GM19397 (cell line): ENCODE results near the gene METTL22.

Experiments used
- ATAC-seq: cut with Tn5 transposase; IDR thresholded peaks from one replicate; pipeline ENCODE4 v1.9.1; 2021; ENCODE audit warnings: mild to moderate bottlenecking, moderate library complexity; ENCODE audit not compliant: unreplicated experiment

Gene METTL22

GRCh38 chr16:8591451-8591850 is 30.0 kb upstream of the METTL22 start:
- ATAC-seq = no peak

GRCh38 chr16:8594149-8594666 is 27.3 kb upstream of the METTL22 start:
- ATAC-seq = no peak

- no peak for ATAC-seq
Observed at GRCh38 chr16:8595783-8596182, 25.7 kb upstream of the METTL22 start.

GRCh38 chr16:8596581-8596980 is 24.9 kb upstream of the METTL22 start:
- ATAC-seq = no peak

- no peak for ATAC-seq
Observed at GRCh38 chr16:8600144-8600775, 21.2 kb upstream of the METTL22 start.

GRCh38 chr16:8605554-8605953 is 15.9 kb upstream of the METTL22 start:
- ATAC-seq = no peak

- ATAC-seq = no peak
Observed at GRCh38 chr16:8607214-8607613, 14.3 kb upstream of the METTL22 start.

GRCh38 chr16:8611122-8611521 is 10.4 kb upstream of the METTL22 start:
- ATAC-seq = no peak

- no peak for ATAC-seq
Observed at GRCh38 chr16:8611886-8612600, 9.5 kb upstream of the METTL22 start.

GRCh38 chr16:8614435-8615029 is 7.0 kb upstream of the METTL22 start:
- no peak for ATAC-seq

- no peak for ATAC-seq
Observed at GRCh38 chr16:8619671-8620370, 1.7 kb upstream of the METTL22 start.

- ATAC-seq = no peak
Observed at GRCh38 chr16:8620535-8620934, 963 bp upstream of the METTL22 start.

- ATAC-seq = no peak
Observed at GRCh38 chr16:8621222-8621571, 301 bp upstream of the METTL22 start.

- no peak for ATAC-seq
Observed at GRCh38 chr16:8622315-8622656, 788 bp downstream of the METTL22 start.

GRCh38 chr16:8623634-8624033 is 2.1 kb downstream of the METTL22 start:
- ATAC-seq = no peak

GRCh38 chr16:8625491-8626087 is 4.1 kb downstream of the METTL22 start:
- ATAC-seq = no peak

- ATAC-seq = no peak
Observed at GRCh38 chr16:8626946-8627345, 5.4 kb downstream of the METTL22 start.

- no peak for ATAC-seq
Observed at GRCh38 chr16:8627456-8627855, 6.0 kb downstream of the METTL22 start.

- ATAC-seq = no peak
Observed at GRCh38 chr16:8628981-8629725, 7.7 kb downstream of the METTL22 start.

GRCh38 chr16:8630255-8630953 is 8.9 kb downstream of the METTL22 start:
- no peak for ATAC-seq
